GM12878 (cell line): Measurements from ENCODE around the gene ZNF232. TPM values are rescaled to one million over a fixed set of nuclear protein-coding genes. Genes with fewer than 3 reads are reported as not detected.
"Not testable (repeated sequence)": the region's sequence is repeated elsewhere in the genome, so short reads cannot be mapped to it uniquely, and the experiment has no call there.

Experiments used
- ATAC-seq: fragments of 200-7000 bp; cut with Tn5 transposase; 3 replicates; pipeline ENCODE4 v1.9.1; 2020; ENCODE audit warnings: mild to moderate bottlenecking, moderate library complexity
- BruUV-seq: library from RNA; stranded (reverse); fragments of 400-500 nt; replicated peaks from 2 replicates; lab custom pipeline; 2021; lab: Mats Ljungman, UMichigan
- CTCF ChIA-PET: fragments of 300-600 bp; sonication (Branson Sonifier 250); formaldehyde crosslinking; extraction: SDS; loops from one replicate; lab custom pipeline; 2021; ENCODE audit warnings: inconsistent platforms; lab: Yijun Ruan, JAX
- POLR2A ChIA-PET: fragments of 350-600 bp; formaldehyde crosslinking; extraction: SDS; loops from one replicate; lab custom pipeline; 2021; ENCODE audit warnings: inconsistent platforms; lab: Charles Lee
- RAD21 ChIA-PET: fragments of 300-600 bp; sonication (Branson Sonifier 250); formaldehyde crosslinking; loops from one replicate; lab custom pipeline; 2023; ENCODE audit warnings: antibody characterized with exemption; ENCODE audit not compliant: unreplicated experiment; lab: Charles Lee
- SMC1A ChIA-PET: fragments of 300-600 bp; sonication (Branson Sonifier 250); formaldehyde crosslinking; loops from one replicate; lab custom pipeline; 2023; ENCODE audit not compliant: unreplicated experiment, uncharacterized antibody; lab: Charles Lee
- DNase-seq: peaks from one replicate; pipeline ENCODE4 v3.0.0-alpha.2; 2011; ENCODE audit warnings: low read depth, low spot score
- FAIRE-seq: peaks from 3 replicates; lab custom pipeline; 2011; peaks lifted over from hg19 to GRCh38; lab: Jason Lieb, UNC
- H2AFZ ChIP-seq: 2 replicates; pipeline ENCODE4 v1.6.0; 2011; ENCODE audit warnings: low read depth, low read length, control low read depth; ENCODE audit not compliant: control insufficient read depth
- H3K27ac ChIP-seq: 2 replicates; pipeline ENCODE4 v1.5.1; 2011; ENCODE audit warnings: control low read depth; ENCODE audit not compliant: control insufficient read depth, insufficient read depth
- H3K27me3 ChIP-seq, 2 experiments: replicated peaks in 1 of 2; 2 replicates each; pipeline versions ENCODE4 v1.6.0 to v1.6.1; 2011; ENCODE audit warnings: low read length in 1 of 2; ENCODE audit not compliant: control insufficient read depth in 2 of 2, insufficient read depth in 2 of 2
- H3K36me3 ChIP-seq, 2 experiments: 2 replicates each; pipeline ENCODE4 v1.5.1; 2011; ENCODE audit warnings: low read length in 1 of 2; ENCODE audit not compliant: control insufficient read depth in 2 of 2, insufficient read depth in 2 of 2
- H3K4me1 ChIP-seq: 2 replicates; pipeline ENCODE4 v1.6.1; 2011; ENCODE audit warnings: mild to moderate bottlenecking, low read length, moderate library complexity, mixed read lengths; ENCODE audit not compliant: control insufficient read depth, insufficient read depth
- H3K4me2 ChIP-seq: 2 replicates; pipeline ENCODE4 v1.6.0; 2011; ENCODE audit warnings: control low read depth; ENCODE audit not compliant: control insufficient read depth, insufficient read depth
- H3K4me3 ChIP-seq: fragments of 200-600 bp; sonication (generic); 2 replicates; pipeline ENCODE4 v1.5.1; 2016
- H3K79me2 ChIP-seq: 2 replicates; pipeline ENCODE4 v1.6.0; 2011; ENCODE audit warnings: low read length; ENCODE audit not compliant: control insufficient read depth, insufficient read depth
- H3K9ac ChIP-seq: 2 replicates; pipeline ENCODE4 v1.8.0; 2011; ENCODE audit warnings: low read length, control low read depth, mixed read lengths; ENCODE audit not compliant: control insufficient read depth, insufficient read depth
- H3K9me3 ChIP-seq: replicated peaks from 3 replicates; pipeline ENCODE4 v1.5.1; 2011; ENCODE audit warnings: mild to moderate bottlenecking, low read length; ENCODE audit not compliant: control insufficient read depth, insufficient read depth
- H4K20me1 ChIP-seq: 2 replicates; pipeline ENCODE4 v1.6.0; 2011; ENCODE audit not compliant: control insufficient read depth, insufficient read depth
- WGBS: methylation state at CpG from one replicate; pipeline ENCODE4 v1.1.6; 2016; ENCODE audit warnings: low lambda C conversion rate; ENCODE audit not compliant: insufficient replicate concordance, insufficient coverage; ENCODE audit errors: missing lambda C conversion rate; 5-methylcytosine and 5-hydroxymethylcytosine counted together
- in situ Hi-C: fragments of 300-500 bp; cut with MboI; formaldehyde crosslinking; loops from 9 replicates; pipeline ENCODE4 v1.14.3; 2018; ENCODE audit warnings: mixed read lengths
- intact Hi-C: fragments of 100-400 bp; cut with micrococcal nuclease; formaldehyde crosslinking; loops from one replicate; pipeline ENCODE4 v1.14.2; 2022; ENCODE audit not compliant: unreplicated experiment
- polyA plus RNA-seq, 11 experiments: library from polyadenylated mRNA; depleted of rRNA in 4 of 11; unstranded in 6 of 11; stranded (reverse) in 5 of 11; fragments of >200 nt; fragmentation: Nextera tagmentation in 4 of 11; fragmentation: Illumina TruSeq in 1 of 11; extraction: Ambion mirVana in 4 of 11; extraction: Trizol in 1 of 11; gene quantifications; 1 replicate in 1 of 11; 2 replicates in 10 of 11; pipeline versions ENCODE4 v1.2.1 to v1.2.3, GENCODE V29; 2011 to 2016; ENCODE audit warnings: inconsistent platforms in 2 of 11, missing spikeins in 2 of 11, low read depth in 1 of 11
- total RNA-seq, 4 experiments: library from RNA; depleted of rRNA in 3 of 4; stranded (reverse); fragments of >200 nt in 3 of 4; fragmentation: Illumina TruSeq in 1 of 4; extraction: Trizol in 1 of 4; gene quantifications; 2 replicates each; pipeline versions ENCODE4 v1.2.1 to v1.2.3, GENCODE V29; 2013 to 2021

ZNF232 gene
- total and polyA plus RNA-seq, 10 of the 15 experiments (the other 5 are each of a cell fraction or from before 2014, with no cell fraction given), result 10.1 to 15.7 (median 12.9) TPM

- H2AFZ ChIP-seq, H3K79me2 ChIP-seq, H3K4me2 ChIP-seq, BruUV-seq, H3K36me3 ChIP-seq, ATAC-seq, H4K20me1 ChIP-seq, intact Hi-C loops, H3K9me3 ChIP-seq, DNase-seq, RAD21 ChIA-PET, CTCF ChIA-PET, SMC1A ChIA-PET, H3K27ac ChIP-seq, in situ Hi-C loops, H3K4me3 ChIP-seq, FAIRE-seq, H3K4me1 ChIP-seq, POLR2A ChIA-PET, H3K9ac ChIP-seq, H3K27me3 ChIP-seq: not testable (repeated sequence)
- WGBS, result 45% methylated on average over 11 of the region's 11 CpGs
Measured at GRCh38 chr17:5134571-5134970, 22.9 kb upstream of the ZNF232 start.

GRCh38 chr17:5133961-5134360 is 22.3 kb upstream of the ZNF232 start:
- CTCF ChIA-PET, FAIRE-seq, in situ Hi-C loops: not testable (repeated sequence)

More at GRCh38 chr17:5133961-5134360, 22.3 kb upstream of the ZNF232 start:
- H3K36me3 ChIP-seq, BruUV-seq, RAD21 ChIA-PET, intact Hi-C loops, H3K4me1 ChIP-seq, H3K4me2 ChIP-seq, H2AFZ ChIP-seq, H3K27me3 ChIP-seq, H3K9me3 ChIP-seq, H3K9ac ChIP-seq, H3K4me3 ChIP-seq, SMC1A ChIA-PET, POLR2A ChIA-PET, H3K27ac ChIP-seq, H4K20me1 ChIP-seq, H3K79me2 ChIP-seq, DNase-seq, ATAC-seq: not testable (repeated sequence)
- WGBS, result 34% methylated on average over 8 of the region's 8 CpGs
